Mucosa of rectum (tissue), 2 donors: ENCODE measurements around the gene RNF227.

Experiments used
- H3K27ac ChIP-seq, 2 donors: one replicate each; pipeline ENCODE4 v1.7.0; 2013; ENCODE audit warnings: inconsistent platforms in 2 of 2, low read depth in 2 of 2, low read length in 2 of 2
- H3K27me3 ChIP-seq, 2 donors: one replicate each; pipeline ENCODE4 v1.7.0; 2013; ENCODE audit warnings: low read length in 2 of 2; ENCODE audit not compliant: control insufficient read depth in 2 of 2, insufficient read depth in 2 of 2
- H3K36me3 ChIP-seq, 2 donors: one replicate each; pipeline ENCODE4 v1.7.0; 2013; ENCODE audit warnings: low read length in 2 of 2; ENCODE audit not compliant: control insufficient read depth in 2 of 2, insufficient read depth in 2 of 2
- H3K4me1 ChIP-seq, 2 donors: one replicate each; pipeline ENCODE4 v1.7.0; 2013; ENCODE audit warnings: low read length in 2 of 2, mild to moderate bottlenecking in 1 of 2; ENCODE audit not compliant: control insufficient read depth in 2 of 2, insufficient read depth in 2 of 2
- H3K4me3 ChIP-seq, 2 donors: one replicate each; pipeline ENCODE4 v1.7.0; 2013; ENCODE audit warnings: low read length in 2 of 2
- H3K9ac ChIP-seq, 2 donors: one replicate each; pipeline ENCODE4 v1.7.0; 2013; ENCODE audit warnings: low read length in 2 of 2, low read depth in 1 of 2, mild to moderate bottlenecking in 1 of 2
- H3K9me3 ChIP-seq, 2 donors: one replicate each; pipeline ENCODE4 v1.7.0; 2013; ENCODE audit warnings: low read length in 2 of 2; ENCODE audit not compliant: control insufficient read depth in 2 of 2
- donor health status: healthy.
- donor health status: Normal muscosa, but diverticular disease.

RNF227 gene

GRCh38 chr17:7889166-7889955 is 26.7 kb downstream of the RNF227 start:
- Histone ChIP-seq H3K36me3 (peaks cover 18 to 31% of the 10 kb centered on the region in 2 donors), H3K27ac (peak overlapping the region; percentile 91 to 96), H3K9me3 (no peaks in the 10 kb centered on the region), H3K4me1 (peaks cover 38 to 43% of the 10 kb centered on the region in 2 donors), H3K4me3 (peak overlapping the region; percentile 84 to 88), H3K9ac (peak overlapping the region; percentile 70 to 82), H3K27me3 (no peaks in the 10 kb centered on the region)

- H3K36me3 ChIP-seq = peaks cover 8 to 22% of the 10 kb centered on the region in 2 donors
- peak within 1 kb of the TSS; percentile 70 to 82 for H3K9ac ChIP-seq
- H3K27ac ChIP-seq = peak within 1 kb of the TSS; percentile 91 to 96
- H3K4me3 ChIP-seq = peak within 1 kb of the TSS; percentile 84 to 88
- no peaks in the 10 kb centered on the region for H3K9me3 ChIP-seq
- peaks cover 43 to 46% of the 10 kb centered on the region in 2 donors for H3K4me1 ChIP-seq
- no peaks in the 10 kb centered on the region for H3K27me3 ChIP-seq
Observed at GRCh38 chr17:7888184-7888920, 27.7 kb downstream of the RNF227 start, which contains the start of gene CHD3. TSS of gene CHD3 (plus strand) at chr17:7888789. CDS start at chr17:7889001, 212 bp downstream.

- peak overlapping the region; percentile 70 to 82 for H3K9ac ChIP-seq
- no peaks in the 10 kb centered on the region for H3K9me3 ChIP-seq
- peak overlapping the region; percentile 91 to 96 for H3K27ac ChIP-seq
- H3K4me1 ChIP-seq = peaks cover 45 to 48% of the 10 kb centered on the region in 2 donors
- peak overlapping the region; percentile 84 to 88 for H3K4me3 ChIP-seq
- H3K36me3 ChIP-seq = peaks cover 8 to 17% of the 10 kb centered on the region in 2 donors
- no peaks in the 10 kb centered on the region for H3K27me3 ChIP-seq
Observed at GRCh38 chr17:7887482-7888183, 28.5 kb downstream of the RNF227 start.

- H3K4me3 ChIP-seq = peak overlapping the region; percentile 84 to 88
- no peaks in the 10 kb centered on the region for H3K27me3 ChIP-seq
- H3K9ac ChIP-seq = peak overlapping the region; percentile 79 to 95
- peaks cover 48 to 53% of the 10 kb centered on the region in 2 donors for H3K4me1 ChIP-seq
- no peaks in the 10 kb centered on the region for H3K9me3 ChIP-seq
- H3K27ac ChIP-seq = peak overlapping the region; percentile 91 to 96
- H3K36me3 ChIP-seq = peaks cover 7 to 16% of the 10 kb centered on the region in 2 donors
Observed at GRCh38 chr17:7887038-7887481, 29.0 kb downstream of the RNF227 start.

- Histone ChIP-seq H3K27me3 (no peaks in the 10 kb centered on the region), H3K4me1 (peaks cover 48 to 56% of the 10 kb centered on the region in 2 donors)
Observed at GRCh38 chr17:7886227-7887037, 29.7 kb downstream of the RNF227 start.

GRCh38 chr17:7885367-7886226 is 30.5 kb downstream of the RNF227 start:
- Histone ChIP-seq H3K4me1 (peaks cover 48 to 62% of the 10 kb centered on the region in 2 donors), H3K27ac (peak overlapping the region; percentile 91 to 96), H3K36me3 (peaks cover 0 to 13% of the 10 kb centered on the region in 2 donors)

More at GRCh38 chr17:7886227-7887037, 29.7 kb downstream of the RNF227 start:
- Histone ChIP-seq H3K9me3 (no peaks in the 10 kb centered on the region), H3K27ac (peak overlapping the region; percentile 91 to 96), H3K36me3 (peaks cover 4 to 14% of the 10 kb centered on the region in 2 donors), H3K4me3 (peak overlapping the region; percentile 84 to 88), H3K9ac (peak overlapping the region; percentile 79 to 95)

GRCh38 chr17:7884581-7885366 is 31.3 kb downstream of the RNF227 start:
- Histone ChIP-seq H3K36me3 (peaks cover 2 to 14% of the 10 kb centered on the region in 2 donors), H3K27ac (peak overlapping the region; percentile 91 to 96), H3K9me3 (no peaks in the 10 kb centered on the region), H3K4me3 (peak overlapping the region; percentile 76 to 84), H3K27me3 (no peaks in the 10 kb centered on the region), H3K4me1 (peaks cover 45 to 65% of the 10 kb centered on the region in 2 donors), H3K9ac (peak overlapping the region; percentile 47 to 95)

More at GRCh38 chr17:7885367-7886226, 30.5 kb downstream of the RNF227 start:
- H3K9me3 ChIP-seq = no peaks in the 10 kb centered on the region
- H3K4me3 ChIP-seq = peak overlapping the region; percentile 84 to 88
- H3K9ac ChIP-seq = peak overlapping the region; percentile 79 to 95
- no peaks in the 10 kb centered on the region for H3K27me3 ChIP-seq

- Histone ChIP-seq H3K9me3 (no peaks in the 10 kb centered on the region), H3K4me1 (peaks cover 36 to 56% of the 10 kb centered on the region in 2 donors), H3K27me3 (no peaks in the 10 kb centered on the region), H3K36me3 (peaks cover 2 to 14% of the 10 kb centered on the region in 2 donors), H3K9ac (peak overlapping the region in 1 of 2 donors; percentile 38), H3K4me3 (peak overlapping the region in 1 of 2 donors; percentile 3), H3K27ac (no peak overlapping the region)
Observed at GRCh38 chr17:7883781-7884386, 32.2 kb downstream of the RNF227 start.
